BJ (cell line): ENCODE measurements around the gene SPRR1B. TPM values are rescaled to one million over a fixed set of nuclear protein-coding genes. Genes with fewer than 3 reads are reported as not detected.

Source experiments
- CTCF ChIA-PET: fragments of 350-600 bp; formaldehyde crosslinking; extraction: SDS; loops from one replicate; lab custom pipeline; 2021; ENCODE audit warnings: antibody characterized with exemption, inconsistent platforms; lab: Yijun Ruan, JAX
- POLR2A ChIA-PET: fragments of 300-600 bp; sonication (Branson Sonifier 250); formaldehyde crosslinking; extraction: SDS; loops from one replicate; lab custom pipeline; 2021; ENCODE audit warnings: antibody characterized with exemption; lab: Charles Lee
- DNase-seq: peaks from one replicate; pipeline ENCODE4 v3.0.0-alpha.2; 2011; ENCODE audit warnings: low read depth
- H3K27me3 ChIP-seq: 2 replicates; pipeline ENCODE4 v1.6.0; 2011; ENCODE audit warnings: low read length; ENCODE audit not compliant: control insufficient read depth, insufficient read depth
- H3K36me3 ChIP-seq: 2 replicates; pipeline ENCODE4 v1.5.1; 2011; ENCODE audit warnings: low read length; ENCODE audit not compliant: control insufficient read depth, insufficient read depth
- H3K4me3 ChIP-seq: 2 replicates; pipeline ENCODE4 v1.5.1; 2011; ENCODE audit warnings: low read depth, mild to moderate bottlenecking, control low read depth, low read length
- polyA plus RNA-seq: library from polyadenylated mRNA; depleted of rRNA; stranded (reverse); fragments of >200 nt; gene quantifications from 2 replicates; pipeline ENCODE4 v1.2.3, GENCODE V29; 2011
- TF ChIP-seq, protein P1 (sequence below): IDR thresholded peaks from 2 replicates; pipeline ENCODE4 v1.5.1; 2011; ENCODE audit warnings: low read depth, mild to moderate bottlenecking, control low read depth, inconsistent platforms, low read length, moderate library complexity; ENCODE audit not compliant: insufficient read depth

SPRR1B gene
- polyA plus RNA-seq, 1 experiment, result not detected

DNA sequence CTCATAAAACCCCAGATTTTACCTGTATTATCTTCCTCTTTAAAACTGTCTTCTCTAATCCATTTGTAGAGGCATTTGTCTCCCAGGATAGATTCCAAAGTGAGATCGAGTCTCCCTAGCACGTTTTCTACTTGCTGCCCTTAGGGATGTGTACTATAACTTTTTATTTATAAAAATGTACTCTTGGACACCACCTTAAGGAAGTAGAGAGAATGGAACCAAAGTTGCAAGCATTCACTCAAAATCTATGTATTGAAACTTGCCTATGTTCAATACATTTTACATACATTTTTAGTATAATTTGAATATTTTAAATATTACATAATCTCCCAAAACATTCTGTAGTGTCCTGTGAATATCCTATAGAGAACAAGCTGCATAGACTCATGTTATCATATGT lies 27.2 kb downstream of the SPRR1B start:
- ChIA-PET POLR2A (no interaction called here), CTCF (no interaction called here)
- no peak for DNase-seq
- TF ChIP-seq, protein P1, sequence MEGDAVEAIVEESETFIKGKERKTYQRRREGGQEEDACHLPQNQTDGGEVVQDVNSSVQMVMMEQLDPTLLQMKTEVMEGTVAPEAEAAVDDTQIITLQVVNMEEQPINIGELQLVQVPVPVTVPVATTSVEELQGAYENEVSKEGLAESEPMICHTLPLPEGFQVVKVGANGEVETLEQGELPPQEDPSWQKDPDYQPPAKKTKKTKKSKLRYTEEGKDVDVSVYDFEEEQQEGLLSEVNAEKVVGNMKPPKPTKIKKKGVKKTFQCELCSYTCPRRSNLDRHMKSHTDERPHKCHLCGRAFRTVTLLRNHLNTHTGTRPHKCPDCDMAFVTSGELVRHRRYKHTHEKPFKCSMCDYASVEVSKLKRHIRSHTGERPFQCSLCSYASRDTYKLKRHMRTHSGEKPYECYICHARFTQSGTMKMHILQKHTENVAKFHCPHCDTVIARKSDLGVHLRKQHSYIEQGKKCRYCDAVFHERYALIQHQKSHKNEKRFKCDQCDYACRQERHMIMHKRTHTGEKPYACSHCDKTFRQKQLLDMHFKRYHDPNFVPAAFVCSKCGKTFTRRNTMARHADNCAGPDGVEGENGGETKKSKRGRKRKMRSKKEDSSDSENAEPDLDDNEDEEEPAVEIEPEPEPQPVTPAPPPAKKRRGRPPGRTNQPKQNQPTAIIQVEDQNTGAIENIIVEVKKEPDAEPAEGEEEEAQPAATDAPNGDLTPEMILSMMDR, result no peak
- H3K27me3 ChIP-seq, result no peaks in the 10 kb centered on the region
- no peak overlapping the region for H3K4me3 ChIP-seq
- H3K36me3 ChIP-seq, result no peaks in the 10 kb centered on the region

DNA sequence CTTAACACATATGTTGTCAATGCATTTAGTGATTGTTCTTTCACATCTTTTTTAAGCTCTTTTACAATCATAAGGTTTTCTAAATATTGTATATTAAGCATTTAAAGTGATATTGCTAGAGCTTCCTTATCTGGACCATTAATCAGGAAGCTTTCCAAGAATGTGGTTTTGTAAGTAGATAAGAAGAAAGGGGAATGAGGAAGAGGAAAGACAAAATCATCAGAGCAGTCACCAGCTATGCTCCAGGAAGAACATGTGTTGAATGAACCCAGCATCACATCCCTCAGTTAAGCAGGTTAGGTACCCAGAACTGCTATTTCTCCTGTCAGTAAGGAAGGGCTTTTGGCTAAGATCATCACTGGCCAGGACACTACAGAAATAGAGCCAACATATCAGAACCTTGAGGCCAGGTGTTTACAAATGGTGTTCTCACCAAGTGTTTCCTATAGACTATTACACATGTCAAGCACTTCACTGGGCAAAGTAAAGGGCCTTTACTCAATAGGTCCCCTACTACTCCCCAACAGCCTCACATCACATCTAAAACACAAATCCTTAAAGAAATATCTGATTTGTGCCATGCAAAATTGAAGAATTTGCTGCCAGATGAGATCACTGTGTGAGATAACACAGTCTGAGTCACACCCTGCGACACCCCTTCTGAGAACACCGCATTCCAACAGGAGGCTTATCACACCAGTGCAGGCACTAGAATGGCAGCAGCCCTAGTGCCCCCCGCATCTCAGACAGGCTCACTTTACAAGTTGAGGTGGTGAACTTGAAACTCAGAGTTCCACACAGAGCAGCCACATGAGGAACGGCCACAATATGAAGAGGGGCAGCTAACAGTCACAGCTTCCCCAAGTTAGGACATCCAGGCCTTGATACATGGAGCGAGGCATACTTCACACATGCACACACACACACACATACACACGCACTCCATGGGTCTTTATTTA lies 28.1 kb downstream of the SPRR1B start:
- TF ChIP-seq, protein P1, result no peak
- DNase-seq, result no peak
- CTCF ChIA-PET, result no interaction called here
- H3K36me3 ChIP-seq, result no peaks in the 10 kb centered on the region
- H3K27me3 ChIP-seq, result no peaks in the 10 kb centered on the region
- H3K4me3 ChIP-seq, result no peak overlapping the region
- POLR2A ChIA-PET, result no interaction called here

DNA sequence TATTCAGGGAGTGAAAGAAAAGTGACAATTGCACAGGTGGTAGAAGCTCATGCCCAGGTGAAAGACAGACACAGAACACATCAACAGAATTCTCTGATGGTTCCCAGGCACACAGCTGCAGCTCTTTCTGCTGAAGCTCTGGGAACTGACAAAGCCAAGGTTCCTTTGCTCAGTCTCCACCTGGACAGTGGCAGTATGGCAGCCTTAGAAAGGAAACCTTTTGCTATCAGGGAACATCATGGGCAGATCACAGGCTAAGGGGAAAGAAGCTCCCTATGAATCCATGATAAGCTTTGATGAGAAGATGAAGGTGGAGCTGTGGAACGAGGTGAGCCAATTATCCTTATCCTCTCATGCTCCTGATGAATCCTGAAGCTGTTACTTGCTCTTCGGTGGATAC lies 39.2 kb downstream of the SPRR1B start:
- Histone ChIP-seq H3K4me3 (no peak overlapping the region), H3K27me3 (no peaks in the 10 kb centered on the region), H3K36me3 (no peaks in the 10 kb centered on the region)
- CTCF ChIA-PET, result no interaction called here
- DNase-seq, result no peak
- POLR2A ChIA-PET, result no interaction called here
- TF ChIP-seq, protein P1, result no peak

DNA sequence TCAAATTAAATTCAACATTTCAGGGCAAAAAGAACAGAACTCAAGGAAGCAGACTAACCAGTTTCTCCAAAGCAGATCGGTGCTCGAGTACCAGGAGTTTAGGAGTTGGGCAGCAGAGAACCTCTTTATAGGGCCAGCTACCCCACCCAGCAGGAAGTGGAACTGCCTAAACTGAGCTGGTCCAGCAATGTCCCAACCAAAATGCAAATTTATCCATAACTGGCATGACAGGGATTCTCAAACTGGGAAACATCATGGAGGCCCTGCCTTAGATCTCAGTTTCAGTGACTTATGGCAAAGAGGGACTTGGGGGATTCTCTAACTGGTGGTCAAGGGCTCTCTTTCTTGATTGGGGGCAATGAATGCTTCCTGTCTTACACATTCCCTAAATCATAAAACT lies 40.5 kb downstream of the SPRR1B start, which contains the start of gene SPRR2B:
TSS of gene SPRR2B (minus strand) at position 101 of the 400 bp plus-strand sequence. CDS start 772 bp downstream, outside the sequence.
- ChIA-PET POLR2A (no interaction called here), CTCF (no interaction called here)
- Histone ChIP-seq H3K27me3 (no peaks in the 10 kb centered on the region), H3K36me3 (no peaks in the 10 kb centered on the region), H3K4me3 (no peak within 1 kb of the TSS)
- TF ChIP-seq, protein P1, result no peak
- DNase-seq, result no peak

DNA sequence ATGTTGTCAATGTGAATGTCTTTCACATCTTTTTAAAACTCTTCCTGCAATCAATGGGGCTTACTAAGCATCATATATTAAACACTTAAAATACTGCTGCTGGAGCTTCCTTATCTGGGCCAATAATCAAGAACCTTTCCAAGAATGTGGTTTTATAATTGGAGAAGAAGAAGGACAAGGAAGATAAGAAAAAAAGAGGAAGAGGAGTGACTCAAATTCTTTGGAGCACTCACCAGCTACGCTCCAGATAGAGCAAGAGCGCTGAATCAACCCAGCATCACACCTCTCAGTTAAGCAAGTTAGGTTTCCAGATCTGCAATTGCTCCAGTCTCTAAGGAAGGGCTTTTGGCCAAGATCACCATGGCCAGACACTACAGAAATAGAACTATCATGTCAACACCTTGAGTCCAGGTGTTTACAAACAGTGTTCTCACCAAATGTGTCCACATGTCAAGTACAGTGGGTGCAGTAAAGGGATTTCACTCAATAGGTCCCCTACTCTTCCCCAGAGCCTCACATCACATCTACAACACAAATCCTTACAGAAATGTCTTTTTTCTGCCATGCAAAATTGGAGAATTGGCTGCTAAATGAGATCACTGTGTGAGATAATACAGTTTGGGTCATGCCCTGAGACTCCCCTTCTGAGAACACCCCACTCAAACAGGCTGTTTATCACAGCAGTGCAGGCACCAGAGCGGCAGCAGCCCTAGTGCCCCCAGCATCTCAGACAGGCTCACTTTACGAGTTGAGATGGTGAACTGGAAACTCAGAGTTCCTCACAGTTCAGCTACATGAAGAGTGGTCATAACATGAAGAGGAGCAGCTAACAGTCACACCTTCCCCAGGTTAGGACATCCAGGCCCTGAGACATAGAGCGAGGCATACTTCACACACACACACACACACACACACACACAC lies 42.1 kb downstream of the SPRR1B start:
- Histone ChIP-seq H3K27me3 (no peaks in the 10 kb centered on the region), H3K4me3 (no peak overlapping the region), H3K36me3 (no peaks in the 10 kb centered on the region)
- TF ChIP-seq, protein P1, result no peak
- ChIA-PET CTCF (no interaction called here), POLR2A (no interaction called here)
- DNase-seq, result no peak
